Measurements from ENCODE around the gene COL9A2.
A peak's percentile ranks its signal among the peaks of the same experiment; 100 is the strongest.

COL9A2 gene

DNA sequence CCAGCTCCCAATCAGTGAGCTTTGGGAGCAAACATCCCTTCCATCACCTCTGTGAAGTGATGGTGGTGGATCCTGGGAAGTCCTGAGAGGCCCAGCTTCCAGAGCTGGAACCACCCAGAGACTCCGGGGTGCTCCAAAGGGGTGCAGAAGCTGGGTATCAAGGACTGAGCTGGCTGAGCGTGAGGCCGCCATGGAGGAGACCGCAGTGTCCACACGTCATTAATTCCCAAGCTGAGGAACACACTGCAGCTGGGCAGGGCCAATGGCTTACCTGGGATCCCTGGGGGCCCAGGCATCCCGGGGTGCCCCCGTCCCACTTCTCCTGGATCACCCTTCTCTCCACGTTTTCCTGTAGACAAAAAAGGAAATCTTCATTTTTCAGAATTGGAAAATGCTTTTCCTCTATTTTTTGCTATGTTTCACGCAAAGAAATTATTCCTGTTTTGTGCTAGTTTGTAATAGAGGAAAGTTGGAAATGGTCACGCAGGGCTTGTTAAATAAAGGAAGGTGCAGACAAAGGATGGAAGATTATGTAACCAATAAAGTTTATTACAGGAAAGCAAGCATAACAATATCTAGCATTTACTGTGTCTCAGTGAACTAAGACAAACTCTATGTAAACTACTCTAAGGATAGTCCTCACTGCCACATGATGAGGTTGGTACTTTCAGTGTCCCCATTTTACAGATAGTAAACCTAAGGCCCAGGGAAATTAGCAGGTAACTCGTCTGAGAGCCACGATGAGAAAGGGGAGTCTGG lies 15.4 kb downstream of the COL9A2 start:
- DNase-seq: no peak

DNA sequence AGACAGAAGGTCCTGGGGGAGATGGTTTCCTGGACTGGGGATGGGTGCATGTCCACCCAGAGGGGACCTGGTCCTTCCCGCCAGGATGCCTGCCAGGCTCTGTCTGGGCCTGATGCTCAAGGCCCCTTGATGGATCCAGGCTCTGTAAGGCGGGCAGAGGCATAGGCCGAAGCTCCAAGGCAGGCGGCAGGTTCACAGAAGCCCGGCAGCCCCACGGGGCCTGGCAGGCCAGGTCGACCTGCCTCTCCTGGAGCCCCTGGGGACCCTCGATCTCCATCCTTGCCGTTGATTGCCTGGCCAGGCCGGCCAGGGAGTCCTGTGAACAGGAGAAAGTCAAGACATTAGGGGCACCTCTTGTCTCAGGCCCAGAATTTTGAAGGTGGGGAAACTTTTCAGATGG lies 16.0 kb downstream of the COL9A2 start:
- no peak for DNase-seq

- no peak for DNase-seq
These were observed 16.4 kb downstream of the COL9A2 start for GRCh38 chr1:40300651-40301050.

GRCh38 chr1:40300249-40300567 lies 16.9 kb downstream of the COL9A2 start:
- no peak for DNase-seq

GRCh38 chr1:40299366-40300248 lies 17.5 kb downstream of the COL9A2 start:
- no peak for DNase-seq

DNA sequence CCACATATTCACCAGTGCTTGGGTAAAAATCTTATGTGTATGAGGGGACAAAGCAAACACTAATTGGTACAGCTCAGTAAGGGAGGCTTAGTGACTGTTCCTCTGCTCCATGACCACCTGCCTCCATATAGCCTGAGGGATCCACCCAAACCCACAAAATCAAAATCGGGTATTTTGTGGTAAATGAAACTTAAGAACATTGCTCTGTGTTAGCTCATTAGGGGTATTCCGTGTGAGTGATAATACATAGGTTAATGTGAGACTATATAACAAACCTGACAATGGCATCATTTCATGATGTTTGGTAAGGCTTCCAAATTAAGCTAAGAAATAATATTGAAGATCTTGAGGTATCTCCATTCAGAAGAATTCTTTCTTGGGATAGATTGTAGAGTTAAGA lies 25.8 kb downstream of the COL9A2 start:
- no peak for DNase-seq

DNA sequence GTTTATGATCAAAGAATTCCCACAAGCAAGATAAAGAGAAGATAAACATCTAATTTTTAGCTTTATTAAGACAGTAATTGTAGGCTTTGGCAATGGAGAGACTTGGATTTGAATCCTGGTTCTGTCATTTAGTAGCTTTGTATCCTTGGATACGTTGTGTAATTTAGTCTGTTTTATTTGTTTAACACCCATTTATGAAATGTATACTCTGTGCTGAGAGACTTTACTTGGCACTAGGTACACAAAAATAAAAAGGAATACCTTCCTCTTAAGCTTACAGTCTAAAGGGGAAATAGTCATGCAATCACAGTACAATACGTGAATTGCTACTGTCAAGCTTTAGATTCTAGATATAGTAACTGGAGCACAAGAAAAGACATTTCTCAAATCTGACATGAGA lies 35.2 kb downstream of the COL9A2 start:
- no peak for DNase-seq

GRCh38 chr1:40276122-40276521 lies 41.0 kb downstream of the COL9A2 start:
- no peak for DNase-seq

GRCh38 chr1:40274331-40274730 lies 42.8 kb downstream of the COL9A2 start:
- DNase-seq: no peak

DNA sequence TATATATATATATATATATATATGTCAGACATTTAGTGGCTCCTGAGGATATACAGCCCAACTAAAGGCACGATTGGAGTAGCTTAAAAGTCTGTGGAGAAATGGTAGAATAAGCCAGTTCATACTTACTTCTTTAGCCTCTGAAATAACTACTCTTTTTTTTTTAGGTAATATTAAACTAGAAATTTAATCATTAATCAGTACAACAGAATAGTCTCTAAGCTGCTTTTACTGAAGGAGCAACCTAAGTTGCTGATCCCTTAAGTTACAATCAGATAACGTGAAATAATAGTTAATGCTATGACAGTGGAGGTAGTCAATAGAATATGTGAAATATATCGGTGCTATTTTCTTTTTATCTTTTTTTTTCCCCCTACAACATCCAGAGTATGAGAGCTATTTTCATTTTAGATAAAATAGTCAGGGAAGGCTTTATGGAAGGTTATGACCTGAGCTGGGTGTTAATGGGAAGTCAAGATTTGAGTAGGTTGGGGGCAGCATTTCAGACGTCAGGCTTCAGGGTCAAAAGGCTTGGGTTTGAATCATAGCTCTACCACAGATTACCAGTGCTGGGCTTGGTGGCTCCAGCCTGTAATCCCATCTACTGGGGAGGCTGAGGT lies 43.4 kb downstream of the COL9A2 start:
- no peak for DNase-seq

DNA sequence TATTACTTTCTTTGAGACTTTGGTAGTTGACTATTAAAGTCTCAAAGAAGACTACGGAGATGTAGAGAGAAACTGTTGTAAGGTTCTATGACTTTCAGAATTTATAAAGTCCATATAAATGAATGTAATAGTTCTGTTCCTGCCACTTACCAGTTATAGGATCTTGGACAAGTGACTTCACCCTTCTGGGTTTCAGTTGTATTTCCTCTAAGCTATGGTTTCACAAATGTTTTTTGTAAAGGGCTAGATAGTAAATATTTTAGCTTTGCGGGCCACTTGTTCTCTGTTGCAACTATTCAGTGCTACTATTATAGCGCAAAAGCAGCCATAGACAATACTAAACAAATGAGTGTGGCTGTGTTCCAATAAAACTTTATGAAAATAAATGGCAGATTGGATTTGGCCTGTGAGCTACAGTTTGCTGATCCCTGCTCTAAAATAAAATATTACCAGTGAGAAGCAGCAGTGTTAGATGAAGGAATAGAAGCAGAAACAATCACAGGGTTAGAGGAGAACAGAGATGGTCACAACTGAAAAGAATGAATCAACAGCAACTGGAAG lies 44.4 kb downstream of the COL9A2 start:
- DNase-seq: no peak

- DNase-seq: no peak
These were observed 46.8 kb downstream of the COL9A2 start for GRCh38 chr1:40270152-40270834.

- DNase-seq: no peak
These were observed 48.9 kb downstream of the COL9A2 start for GRCh38 chr1:40268211-40268610.

DNA sequence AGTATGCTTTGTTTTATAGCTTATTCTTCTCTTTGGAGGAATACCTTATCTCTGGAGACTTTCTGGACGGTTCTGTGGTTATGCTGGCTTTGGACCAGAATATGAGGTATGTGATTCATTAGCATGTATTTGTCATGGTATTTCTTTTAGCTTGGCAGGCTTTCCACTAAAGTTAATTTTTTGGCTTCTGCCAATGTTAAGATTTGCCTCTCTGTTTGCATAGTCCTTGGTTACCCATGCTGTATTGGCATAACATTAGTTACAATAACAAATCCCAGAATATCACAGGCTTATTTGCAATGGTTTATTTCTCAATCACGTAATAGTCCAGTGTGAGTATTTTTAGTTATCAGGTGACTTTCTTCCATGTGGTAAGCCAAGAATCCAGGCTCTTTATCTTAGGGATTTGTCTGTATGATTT lies 49.3 kb downstream of the COL9A2 start:
- DNase-seq: no peak

DNA sequence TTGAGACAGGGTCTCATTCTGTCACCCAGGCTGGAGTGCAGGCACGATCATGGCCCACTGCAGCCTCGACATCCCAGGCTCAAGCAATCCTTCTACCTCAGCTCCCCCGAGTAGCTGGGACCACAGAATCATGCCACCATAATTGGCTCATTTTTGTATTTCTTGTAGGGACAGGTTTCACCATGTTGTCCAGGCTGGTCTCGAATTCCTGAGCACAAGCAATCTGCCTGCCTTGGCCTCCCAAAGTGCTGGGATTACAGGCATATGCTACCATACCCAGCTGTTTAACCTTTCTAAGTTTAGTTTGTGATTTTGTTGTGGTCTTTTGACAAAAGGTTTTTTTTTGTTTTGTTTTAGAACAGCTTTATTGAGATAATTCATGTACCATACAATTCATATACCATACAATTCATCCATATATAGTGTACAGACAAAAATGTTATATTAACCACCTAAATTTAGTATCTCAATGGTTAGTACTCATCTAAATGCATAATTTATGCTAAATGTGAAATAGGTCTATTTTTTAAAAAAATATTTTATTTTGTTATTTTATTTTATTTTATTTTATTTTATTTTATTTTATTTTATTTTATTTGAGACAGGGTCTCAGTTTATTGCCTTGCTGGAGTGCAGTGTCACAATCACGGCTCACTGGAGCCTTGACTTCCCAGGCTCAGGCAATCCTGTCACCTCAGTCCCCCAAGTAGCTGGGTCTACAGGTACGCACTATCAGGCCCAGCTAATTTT lies 50.1 kb downstream of the COL9A2 start:
- DNase-seq: no peak

DNA sequence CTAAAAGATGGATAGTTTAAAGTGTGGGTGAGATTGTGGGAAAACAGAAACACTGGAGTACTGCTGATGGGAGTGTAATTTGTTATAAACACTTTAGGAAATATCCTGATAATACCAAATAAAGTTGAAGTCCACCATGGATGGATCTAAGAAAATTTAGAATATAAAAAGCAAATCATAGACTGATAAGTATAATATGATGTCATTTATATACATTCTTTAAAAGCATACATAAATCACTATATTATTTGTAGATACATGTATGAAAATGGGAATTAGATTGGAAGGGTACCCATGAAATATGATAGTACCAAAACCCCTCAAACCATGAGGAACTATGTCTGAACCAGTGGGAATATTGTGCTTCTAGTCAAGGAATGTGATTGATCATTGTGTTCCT lies 51.2 kb downstream of the COL9A2 start:
- DNase-seq: no peak

DNA sequence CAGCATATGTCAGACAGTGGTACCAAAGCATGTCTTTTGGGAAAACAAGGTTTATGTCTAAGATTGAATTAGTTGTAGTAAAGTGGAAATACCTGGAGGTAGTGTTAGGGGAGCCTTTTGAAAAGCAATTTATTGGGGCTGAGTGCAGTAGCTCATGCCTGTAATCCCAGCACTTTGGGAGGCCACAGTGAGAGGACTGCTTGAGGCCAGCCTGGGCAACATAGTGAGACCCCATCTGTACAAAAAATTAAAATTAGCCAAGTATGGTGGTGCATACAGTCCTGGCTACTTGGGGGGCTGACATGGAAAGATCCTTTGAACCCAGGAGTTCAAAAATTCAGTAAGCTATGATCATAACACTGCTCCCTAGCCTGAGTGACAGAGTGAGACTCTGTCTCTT lies 51.8 kb downstream of the COL9A2 start:
- no peak for DNase-seq

GRCh38 chr1:40264354-40264781 lies 52.7 kb downstream of the COL9A2 start:
- peak in 1 of 2 donors; percentile 14 for DNase-seq

GRCh38 chr1:40258445-40258769 lies 58.7 kb downstream of the COL9A2 start:
- DNase-seq: no peak

DNA sequence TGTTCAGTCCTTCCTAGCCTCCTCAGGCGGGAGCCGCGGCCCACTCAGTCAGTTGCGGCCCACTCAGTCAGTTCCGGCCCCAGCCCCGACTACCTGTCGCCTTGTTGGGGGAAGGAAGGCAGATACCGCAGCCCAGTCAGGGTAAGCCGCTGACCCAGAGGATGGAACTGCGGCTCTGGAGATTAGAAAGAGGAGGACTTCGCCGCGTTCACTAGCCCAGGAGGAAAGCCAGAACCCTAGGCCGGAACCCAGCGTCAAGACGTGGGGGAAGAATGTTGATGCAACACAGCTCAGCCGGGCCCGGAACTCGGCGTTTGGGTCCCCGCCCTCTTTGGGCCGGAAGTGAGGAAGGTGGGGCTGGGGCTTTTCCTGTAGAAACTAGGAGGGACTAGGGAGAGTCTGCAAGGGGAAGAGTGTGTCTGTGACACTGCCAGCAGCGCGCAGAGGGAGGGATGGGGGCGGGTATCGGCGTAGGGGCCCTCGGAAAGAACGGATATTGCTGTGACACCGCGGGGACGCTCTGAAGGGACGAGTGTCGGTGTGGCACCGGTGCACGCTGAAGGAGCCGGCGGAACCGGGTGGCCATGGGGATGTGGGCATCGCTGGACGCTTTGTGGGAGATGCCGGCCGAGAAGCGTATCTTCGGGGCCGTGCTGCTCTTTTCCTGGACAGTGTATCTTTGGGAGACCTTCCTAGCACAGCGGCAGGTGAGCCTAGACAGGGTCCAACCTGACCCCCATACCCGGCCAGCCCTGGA lies 59.2 kb downstream of the COL9A2 start, which contains the start of gene ZMPSTE24:
Gene ZMPSTE24 (plus strand): TSS at position 549 of the 757 bp plus-strand sequence. CDS start 36 bp downstream, at position 585.
- DNase-seq: peak; percentile 89 to 92

DNA sequence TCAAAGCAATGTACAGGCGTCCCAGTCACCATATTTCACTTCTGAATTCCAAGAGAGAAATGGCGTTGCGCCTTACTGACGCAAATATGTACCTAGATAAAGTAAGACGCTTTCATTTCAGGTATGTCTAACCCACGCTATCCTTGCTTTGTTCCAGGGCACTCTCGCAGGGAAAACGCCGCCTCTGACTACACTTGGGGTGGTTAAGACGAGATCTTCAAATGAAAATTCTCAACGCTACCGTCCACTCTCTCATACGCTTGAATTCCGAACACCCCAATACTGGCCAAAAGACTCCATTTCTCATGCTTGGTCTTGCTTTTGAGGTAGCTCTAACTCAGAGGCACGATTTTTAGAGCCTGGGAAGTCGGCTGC lies 59.8 kb downstream of the COL9A2 start:
- no peak for DNase-seq
